GM19395 (cell line): ENCODE data around the gene SCN1B.
A peak's percentile ranks its signal among the peaks of the same experiment; 100 is the strongest.
"Not testable (repeated sequence)": the region's sequence is repeated elsewhere in the genome, so short reads cannot be mapped to it uniquely, and the experiment has no call there.

Experiments
- ATAC-seq: cut with Tn5 transposase; IDR thresholded peaks from one replicate; pipeline ENCODE4 v1.9.1; 2021; ENCODE audit warnings: mild to moderate bottlenecking, moderate library complexity; ENCODE audit not compliant: unreplicated experiment

The SCN1B gene

GRCh38 chr19:35030257-35031071 is at the start of gene SCN1B:
Gene SCN1B, plus strand, starts transcription at chr19:35030470. Its CDS starts 351 bp downstream, at chr19:35030821.
- no peak for ATAC-seq

DNA sequence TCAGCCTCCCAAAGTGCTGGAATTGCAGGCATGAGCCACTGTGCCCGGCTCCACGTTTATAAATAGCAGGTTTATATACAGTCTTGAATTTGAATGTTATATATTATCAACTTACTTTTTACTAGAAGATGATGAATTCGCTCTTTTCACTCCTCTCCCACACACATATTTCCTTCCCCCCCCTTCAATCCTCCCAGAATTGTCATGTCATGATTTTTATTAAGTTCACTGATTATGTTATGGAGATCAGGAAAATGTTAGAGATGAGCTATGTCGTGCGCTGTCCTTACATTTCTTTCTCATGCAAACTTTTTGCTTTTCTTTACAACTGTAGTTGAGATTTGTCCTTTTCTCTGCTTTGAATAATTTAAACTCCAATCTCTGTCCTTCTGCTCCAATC is 48.0 kb upstream of the SCN1B start:
- no peak for ATAC-seq

DNA sequence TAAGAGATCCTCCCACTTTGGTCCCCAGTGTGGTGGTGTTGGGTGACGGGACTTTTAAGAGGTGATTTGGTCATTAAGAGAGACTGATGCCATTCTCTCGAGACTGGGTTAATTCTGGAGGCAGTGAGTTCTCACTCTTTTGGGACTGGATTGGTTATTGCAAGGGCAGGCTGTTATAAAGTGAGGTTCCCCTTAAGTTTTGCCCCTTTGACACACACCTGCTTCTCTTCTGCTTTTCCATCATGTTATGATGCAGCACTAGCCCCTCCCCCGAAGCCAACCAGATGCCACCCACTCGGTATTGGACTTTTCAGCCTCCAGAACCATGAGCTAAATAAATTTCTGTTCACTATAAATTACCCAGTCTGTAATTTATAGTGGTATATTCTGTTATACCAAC is 46.5 kb upstream of the SCN1B start:
- ATAC-seq: no peak

GRCh38 chr19:34984287-34984686 is 46.0 kb upstream of the SCN1B start:
- no peak for ATAC-seq

GRCh38 chr19:34985249-34986022 is 44.8 kb upstream of the SCN1B start:
- no peak for ATAC-seq

DNA sequence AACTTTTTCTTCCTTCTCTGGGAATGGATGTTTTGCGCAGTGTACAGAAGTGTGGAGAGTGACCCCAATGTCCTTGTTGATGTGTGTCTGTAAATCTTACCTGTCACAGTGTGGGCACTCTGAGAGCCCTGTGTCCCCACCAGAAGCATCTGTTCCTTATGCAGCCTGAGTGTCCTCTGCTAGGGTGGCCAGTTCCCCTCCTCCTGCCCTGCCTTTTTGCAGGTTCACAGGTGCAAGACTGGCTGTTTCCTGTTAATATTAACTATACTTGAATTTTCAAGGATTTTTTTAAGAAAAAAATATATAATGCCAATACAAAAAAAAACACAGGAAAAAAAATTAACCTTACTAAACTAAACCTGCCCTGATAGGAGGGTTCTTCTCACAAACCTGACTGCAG is 42.2 kb upstream of the SCN1B start:
- no peak for ATAC-seq

DNA sequence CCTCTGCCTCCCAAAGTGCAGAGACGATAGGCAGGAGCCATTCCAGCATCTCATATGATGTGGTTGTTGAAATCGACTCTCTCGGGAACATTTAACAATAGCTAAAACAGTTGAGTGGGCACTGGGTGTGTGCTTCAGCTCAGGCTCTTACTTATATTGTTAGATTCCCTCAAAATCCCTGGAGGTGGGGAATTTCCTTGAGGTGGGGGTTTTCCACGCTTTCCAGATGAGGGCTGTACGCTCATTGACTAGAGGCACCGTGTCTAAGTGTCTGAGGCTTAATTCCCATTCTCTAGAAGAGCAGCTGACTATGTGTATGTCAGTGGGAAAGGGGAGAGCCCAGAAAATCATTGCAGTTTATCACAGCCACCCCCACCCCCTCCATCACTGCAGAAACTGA is 41.0 kb upstream of the SCN1B start:
- no peak for ATAC-seq

DNA sequence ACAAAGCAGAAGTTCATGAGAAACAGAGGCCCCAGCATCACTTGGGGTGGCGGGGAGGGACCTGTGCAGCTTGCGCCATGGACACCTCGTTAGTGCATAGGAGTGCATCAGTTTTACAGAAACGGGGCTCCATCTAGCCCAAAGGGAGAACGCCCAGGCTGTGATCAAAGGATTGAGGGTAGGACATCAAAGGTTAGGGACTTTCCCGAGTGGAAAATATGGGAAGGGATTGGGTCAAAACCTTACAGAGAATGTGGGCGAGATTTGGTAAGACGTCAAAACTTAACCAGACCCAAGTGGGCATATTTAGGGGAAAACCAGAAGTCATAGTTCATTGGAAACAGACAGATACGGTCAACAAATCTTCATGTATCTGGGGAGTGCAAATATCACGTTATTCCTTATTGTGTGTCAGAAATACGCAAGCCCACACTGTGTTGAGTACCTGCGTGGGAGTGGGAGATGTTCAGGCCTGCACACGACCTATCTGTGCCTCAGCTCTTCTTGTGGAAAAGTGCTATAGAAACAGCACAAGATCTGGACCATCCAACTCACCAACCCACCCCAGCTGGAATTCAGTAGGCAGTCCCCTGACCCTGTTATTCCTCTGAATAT is 39.6 kb upstream of the SCN1B start:
- no peak for ATAC-seq

DNA sequence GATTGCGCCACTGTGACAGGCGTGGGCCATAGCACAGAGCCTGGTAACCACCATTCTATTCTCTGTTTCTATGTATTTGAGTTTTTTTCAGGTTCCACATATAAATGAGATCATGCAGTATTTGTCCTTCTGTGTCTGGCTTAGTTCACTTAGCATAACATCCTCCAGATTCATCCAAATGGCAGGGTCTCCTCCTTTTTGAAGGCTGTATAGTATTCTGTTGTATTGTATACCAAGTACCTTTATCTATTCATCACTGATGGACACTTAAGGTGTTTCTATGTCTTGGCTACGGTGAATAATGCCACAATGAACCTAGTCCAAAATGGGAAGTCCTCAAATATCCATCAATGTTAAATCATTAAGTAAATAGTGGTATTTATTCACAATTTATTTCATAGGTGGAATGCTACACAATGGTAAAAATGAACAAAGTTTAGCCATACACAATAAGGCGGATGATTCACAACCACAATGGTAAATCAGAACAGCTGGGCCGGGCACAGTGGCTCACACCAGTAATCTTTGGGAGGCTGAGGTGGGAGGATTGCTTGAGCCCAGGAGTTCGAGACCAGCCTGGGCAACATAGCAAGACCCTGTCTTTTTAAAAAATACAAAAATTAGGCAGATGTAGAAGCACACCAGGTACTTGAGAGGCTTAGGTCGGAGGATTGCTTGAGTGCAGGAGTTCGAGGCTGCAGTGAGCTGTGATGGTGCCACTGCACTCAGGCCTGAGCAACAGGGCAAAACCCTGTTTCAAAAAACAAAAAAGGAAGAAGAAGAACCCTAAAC is 38.5 kb upstream of the SCN1B start:
- no peak for ATAC-seq

GRCh38 chr19:34992582-34992981 is 37.7 kb upstream of the SCN1B start:
- ATAC-seq: not testable (repeated sequence)

- no peak for ATAC-seq
These were observed 36.0 kb upstream of the SCN1B start for GRCh38 chr19:34994286-34994642.

GRCh38 chr19:34994643-34995541 is 35.4 kb upstream of the SCN1B start:
- ATAC-seq: no peak

- ATAC-seq: no peak
These were observed 34.7 kb upstream of the SCN1B start for GRCh38 chr19:34995551-34995950.

- ATAC-seq: no peak
These were observed 33.1 kb upstream of the SCN1B start for GRCh38 chr19:34997071-34997617.

GRCh38 chr19:34998224-34998623 is 32.0 kb upstream of the SCN1B start:
- not testable (repeated sequence) for ATAC-seq

GRCh38 chr19:34998777-34999497 is 31.3 kb upstream of the SCN1B start:
- no peak for ATAC-seq

GRCh38 chr19:34999498-35000337 is 30.6 kb upstream of the SCN1B start, which contains the start of gene GRAMD1A:
Gene GRAMD1A, plus strand, starts transcription at chr19:35000323. Its CDS starts 156 bp downstream, at chr19:35000479.
- ATAC-seq: peak; percentile 53

GRCh38 chr19:35000338-35000646 is 30.0 kb upstream of the SCN1B start:
- ATAC-seq: no peak
